ENCODE measurements around the gene STRIP1.
"Not testable (repeated sequence)": the region's sequence is repeated elsewhere in the genome, so short reads cannot be mapped to it uniquely, and the experiment has no call there.

Gene STRIP1

DNA sequence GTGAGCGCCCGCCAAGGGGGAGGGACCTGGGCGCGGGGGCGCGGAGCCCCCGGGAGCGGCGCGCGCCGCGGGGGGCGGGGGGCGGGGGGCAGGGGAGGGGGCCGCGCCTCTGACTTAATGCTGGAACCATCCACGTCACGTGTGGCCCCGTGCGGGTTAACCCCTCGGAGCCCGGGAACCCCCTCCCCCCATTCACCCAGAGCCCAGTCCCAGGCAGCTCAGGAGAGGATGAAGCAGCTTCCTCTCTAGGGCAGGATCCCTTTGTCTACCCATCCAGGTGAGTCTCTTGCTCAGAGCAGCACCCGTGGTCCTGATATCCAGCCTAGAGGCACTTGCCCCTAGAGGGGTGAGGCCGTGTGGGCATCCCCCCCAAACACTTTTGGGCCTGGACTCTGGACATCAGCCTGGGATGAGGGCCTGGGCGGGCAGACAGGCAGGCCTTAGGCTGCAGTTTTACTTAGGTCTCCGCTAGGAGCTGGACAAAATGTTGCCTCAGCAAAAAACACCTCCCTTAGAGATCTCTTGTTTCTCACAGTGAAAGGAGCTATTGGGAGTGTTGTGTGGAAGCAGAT, 36.3 kb downstream of the STRIP1 start, which contains the start of gene ALX3:
TSS of gene ALX3 (minus strand) at position 2 of the 572 bp plus-strand sequence. CDS start 60 bp downstream, outside the sequence.
- no peak for DNase-seq

DNA sequence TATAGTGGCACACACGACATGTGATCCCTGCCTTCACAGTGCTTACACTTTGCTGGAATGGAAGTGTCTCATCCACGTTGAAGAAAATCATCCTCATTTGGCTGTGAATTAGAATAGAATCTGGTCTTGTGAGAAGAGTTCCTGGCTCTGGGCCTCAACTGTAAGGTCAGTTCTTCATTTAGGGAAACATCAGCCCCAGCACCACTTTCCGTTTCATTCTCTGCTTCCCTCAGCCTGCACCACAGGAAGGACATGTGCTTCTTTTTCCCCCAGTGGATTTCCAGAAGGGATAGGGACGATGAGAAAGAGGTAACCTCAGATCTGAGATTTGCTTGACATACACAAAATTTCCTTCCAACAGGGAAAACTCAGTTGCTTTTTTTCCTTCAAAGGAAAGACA, 39.7 kb downstream of the STRIP1 start:
- no peak for DNase-seq

DNA sequence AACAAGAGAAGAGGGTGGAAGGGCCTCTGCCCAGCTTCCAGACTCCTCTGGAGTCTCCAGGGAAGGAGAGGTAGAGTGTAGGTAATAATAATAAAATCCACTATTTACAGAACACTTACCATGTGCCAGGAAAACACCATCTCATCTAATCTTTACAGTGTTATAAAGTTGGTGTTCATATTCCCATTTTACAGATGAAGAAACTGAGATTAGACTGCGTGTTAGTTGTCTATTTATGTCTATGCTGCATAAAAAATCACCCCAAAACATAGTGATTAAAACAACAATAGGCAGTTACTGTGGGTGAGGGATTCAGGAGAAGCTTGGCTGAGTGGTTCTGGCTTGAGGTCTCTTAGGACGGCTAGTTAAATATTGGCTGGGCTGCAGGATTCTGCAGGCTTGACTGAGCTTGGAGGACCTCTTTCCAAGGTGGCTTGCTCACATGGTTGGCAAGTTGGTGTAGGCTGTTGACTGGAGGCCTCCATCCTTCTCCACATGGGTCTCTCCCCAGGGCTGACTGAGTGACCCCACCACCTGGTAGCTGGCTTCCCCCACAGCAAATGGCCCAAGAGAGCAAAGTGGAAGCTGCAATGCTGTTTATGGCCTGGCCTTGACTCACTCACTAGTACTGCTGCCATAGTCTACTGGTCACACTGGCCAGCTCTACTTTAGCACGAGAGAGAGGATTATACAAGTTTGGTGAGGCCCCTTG, 42.5 kb downstream of the STRIP1 start:
- DNase-seq: no peak

DNA sequence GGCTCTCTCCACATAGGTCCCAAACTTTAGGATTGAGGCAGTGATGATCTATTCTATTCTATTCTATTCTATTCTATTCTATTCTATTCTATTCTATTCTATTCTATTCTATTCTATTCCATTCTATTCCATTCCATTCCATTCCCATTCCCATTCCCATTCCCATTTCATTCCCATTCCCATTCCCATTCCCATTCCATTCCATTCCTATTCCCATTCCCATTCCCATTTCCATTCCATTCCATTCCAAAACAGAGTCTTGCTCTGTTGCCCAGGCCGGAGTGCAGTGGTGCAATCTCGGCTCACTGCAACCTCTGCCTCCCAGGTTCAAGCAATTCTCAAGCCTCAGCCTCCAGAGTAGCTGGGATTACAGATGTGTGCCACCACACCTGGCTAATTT, 45.6 kb downstream of the STRIP1 start:
- not testable (repeated sequence) for DNase-seq

DNA sequence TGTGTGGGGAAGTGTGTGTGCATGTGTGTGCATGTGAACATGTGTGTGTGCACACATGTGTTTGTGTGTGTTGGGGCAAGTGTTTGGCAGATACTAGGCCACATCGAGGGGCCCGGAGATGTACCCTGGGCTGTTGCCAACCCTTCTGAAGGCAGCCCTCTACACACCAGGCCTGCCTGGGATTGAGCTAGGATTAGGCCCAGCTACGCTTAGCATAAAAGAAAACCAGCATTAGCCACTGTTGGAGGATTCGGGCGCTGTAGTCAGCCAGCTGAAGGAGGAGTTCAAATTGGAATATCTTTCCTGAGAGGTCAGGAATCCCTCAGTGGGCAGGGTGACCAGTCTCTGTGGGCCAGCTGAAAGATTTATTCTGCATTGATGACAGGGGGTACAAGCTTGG, 46.6 kb downstream of the STRIP1 start:
- no peak for DNase-seq

DNA sequence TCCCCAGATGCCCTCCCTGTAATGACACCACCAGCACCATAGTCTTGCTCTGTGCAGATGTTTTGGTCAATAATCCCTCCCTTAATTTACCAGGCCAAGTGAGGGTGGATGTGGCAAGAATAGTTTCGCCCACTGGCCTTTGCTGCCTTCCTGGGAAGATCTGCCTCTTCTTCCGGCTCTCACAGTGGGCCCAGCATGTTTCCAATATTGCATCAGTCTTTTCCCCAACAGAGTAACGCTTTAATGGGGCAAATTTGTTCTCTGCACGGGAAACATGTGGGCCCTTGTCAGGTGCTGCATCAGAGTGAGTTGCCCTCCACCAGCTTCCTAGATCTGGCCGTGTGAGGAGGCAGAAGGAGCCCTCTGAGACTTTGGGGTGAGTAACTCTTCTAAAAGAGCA, 48.1 kb downstream of the STRIP1 start:
- DNase-seq: no peak

DNA sequence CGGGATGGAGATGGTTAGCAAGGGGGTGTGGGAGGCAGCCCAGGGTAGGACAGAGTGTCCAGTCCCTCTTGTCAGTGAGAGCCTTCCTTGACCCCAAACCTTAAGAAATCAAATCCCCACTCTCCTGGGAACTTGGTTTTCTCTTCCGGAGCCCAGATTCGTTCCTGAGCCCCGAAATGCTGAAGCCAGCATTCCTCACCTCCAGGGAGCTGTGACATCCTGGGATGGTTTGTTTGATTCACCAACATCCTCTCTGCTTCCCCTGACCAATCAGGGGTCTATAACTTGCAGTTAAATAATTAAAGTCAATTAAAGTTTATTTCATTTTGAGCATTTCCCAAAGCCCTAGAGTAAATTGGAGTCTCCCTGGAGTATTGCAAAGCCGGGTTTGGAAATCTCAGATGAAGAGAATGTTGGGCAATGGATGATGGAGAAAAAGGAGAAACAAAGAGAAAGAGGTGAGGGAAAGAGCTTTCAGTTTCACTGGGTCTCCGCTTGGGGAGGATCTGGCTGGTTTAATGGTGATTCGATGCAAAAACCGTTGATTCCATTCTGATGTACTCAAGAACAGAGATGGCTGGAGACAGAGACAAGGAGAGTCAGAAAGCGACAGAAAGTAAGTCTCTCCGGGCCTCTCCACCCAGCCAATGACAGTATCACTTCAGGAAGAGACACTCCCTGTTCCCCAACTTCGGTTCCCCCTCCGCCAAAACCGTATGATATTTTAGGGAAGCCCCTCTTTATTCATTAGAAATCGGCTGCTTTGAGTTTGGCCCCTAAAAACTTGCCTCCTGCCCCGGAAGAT, 48.8 kb downstream of the STRIP1 start:
- DNase-seq: no peak

DNA sequence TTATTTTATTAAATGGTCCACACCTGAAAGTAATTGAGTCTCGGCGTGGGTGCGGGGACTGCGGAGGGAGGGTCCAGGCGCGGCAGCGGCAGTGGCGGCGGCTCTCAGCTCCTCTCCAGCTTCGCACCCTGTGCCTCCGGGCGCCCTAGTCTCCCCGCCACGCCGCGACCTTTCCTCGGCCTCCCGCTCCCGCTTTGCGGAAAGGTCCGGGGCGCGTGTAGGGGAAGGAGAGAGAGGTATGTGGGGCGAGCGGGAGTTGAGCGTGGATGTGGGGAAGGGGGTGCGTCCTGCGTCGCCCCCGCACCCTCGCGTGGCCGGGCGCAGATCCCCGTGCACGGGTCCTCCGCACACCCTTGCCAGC, 49.4 kb downstream of the STRIP1 start:
- DNase-seq: no peak

DNA sequence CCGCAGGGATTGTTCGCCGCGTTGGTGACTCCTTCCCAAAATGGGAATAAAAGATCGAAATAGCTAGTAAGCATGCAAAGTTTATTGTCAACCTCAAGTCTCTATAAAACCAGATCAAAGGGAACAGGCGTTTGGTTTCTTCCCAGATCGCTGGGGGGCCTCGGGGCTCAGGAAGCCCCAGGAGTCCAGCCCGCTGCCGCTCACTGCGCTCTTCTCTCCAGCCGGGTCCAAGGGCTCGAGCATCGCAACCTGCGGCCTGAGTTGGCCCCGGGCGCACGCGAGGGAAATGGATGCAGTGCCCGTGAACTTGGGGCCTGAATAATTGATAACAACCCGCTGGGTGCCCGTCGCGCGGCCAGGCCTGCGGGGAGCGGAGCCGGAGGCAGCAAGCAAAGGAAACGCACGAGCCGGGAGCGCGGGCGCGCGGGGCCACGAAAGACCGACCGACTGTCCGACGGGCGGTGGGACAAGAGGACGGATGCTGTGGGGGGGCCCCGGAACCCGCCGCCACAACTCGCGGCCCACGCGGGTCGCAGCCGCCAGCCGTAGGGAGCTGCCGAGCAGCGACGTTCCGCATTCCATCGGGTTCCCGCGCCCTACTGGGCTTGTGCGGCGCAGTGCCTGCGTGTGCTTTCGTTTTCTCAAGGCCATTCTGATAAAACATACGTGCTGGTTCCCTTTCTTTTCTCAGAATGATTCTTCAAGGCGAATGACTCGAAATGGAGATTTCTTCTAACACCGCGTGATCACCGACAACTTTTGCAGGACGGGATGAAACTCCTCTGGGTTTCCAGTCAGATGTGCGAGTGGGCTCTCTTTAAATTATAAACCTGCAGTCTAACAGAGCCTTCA, 50.0 kb downstream of the STRIP1 start:
- peak; percentile 72 for DNase-seq

DNA sequence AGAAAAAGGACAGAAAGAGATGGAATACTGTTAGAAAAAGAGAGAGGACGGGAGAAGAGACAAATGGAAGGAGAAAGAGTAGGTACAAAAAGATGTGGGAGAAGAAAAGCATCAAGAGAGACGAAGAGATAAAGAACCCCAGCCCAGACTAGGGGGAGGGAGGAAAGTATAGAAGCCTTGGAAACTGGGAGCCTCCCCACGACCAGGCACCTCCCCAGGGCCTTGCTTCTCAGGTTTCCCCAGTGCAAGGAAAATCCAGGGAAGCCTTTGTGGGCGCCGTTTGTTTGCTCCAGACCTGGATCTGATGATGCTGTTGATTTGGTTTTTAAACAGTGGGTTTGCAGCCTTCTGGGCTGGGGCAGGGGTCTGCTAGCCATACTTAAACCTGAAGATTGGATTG, 51.2 kb downstream of the STRIP1 start:
- no peak for DNase-seq

DNA sequence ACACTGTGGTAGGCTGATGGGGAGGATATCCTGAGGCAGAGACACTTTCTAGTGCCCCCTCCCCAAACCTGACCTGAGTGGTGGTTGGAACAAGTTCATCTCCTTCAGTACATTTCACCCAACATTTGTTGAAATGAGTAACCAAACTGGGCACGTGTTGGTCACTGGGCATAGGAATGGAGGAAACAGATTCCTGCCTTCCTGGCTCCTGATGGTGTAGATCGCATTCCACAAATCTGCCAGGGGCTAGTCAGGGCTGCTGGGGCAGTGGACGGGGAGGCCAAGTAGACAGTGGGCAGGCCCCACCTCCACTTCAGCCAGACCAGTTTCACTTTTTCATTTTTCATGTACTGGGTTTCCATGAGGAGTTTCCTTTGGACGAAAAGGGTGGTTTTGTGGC, 52.5 kb downstream of the STRIP1 start:
- no peak for DNase-seq

DNA sequence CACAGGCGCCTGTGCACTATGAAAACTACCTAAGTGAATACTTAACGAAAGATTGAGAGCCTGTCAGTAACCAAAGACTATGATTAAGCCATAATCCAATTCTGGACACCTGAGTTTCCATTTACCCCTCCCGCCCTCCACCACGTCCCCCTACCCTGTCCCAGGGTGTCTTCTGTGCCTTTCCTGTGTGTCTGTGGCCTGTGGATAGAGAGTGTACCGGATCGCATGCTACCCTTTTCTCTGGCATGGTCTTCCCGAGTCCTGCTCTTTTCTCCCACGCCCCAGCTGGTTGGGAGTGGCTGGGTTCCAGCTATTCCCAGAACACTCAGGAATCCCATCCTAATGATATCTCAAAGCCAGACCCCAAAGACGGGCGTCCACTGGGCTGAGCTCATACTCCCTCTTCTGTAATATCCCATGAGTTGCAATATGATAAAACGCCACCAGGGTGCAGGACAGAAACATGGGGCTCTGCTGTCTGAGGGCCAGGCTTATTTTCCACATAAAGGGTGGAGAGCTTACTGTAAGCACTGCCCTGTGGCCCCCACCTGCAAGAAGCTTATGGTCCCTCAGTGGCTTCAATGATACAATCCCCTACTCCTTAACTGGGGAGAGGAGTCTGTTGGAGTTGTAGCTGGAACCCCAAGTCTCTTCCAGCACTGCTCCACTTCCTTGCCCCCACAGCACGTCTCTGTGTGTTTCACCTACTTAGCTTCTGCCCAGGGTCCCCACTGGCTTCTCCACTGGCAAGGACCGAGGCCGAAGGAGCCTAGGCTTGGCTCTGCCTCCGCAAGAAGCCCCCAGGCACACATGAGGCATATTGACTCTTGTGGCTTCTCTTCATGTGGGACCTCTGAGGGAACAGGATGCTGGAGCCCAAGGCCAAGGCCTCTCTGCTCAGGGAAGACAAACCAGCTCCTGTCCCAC, 53.7 kb downstream of the STRIP1 start:
- DNase-seq: peak; percentile 66

DNA sequence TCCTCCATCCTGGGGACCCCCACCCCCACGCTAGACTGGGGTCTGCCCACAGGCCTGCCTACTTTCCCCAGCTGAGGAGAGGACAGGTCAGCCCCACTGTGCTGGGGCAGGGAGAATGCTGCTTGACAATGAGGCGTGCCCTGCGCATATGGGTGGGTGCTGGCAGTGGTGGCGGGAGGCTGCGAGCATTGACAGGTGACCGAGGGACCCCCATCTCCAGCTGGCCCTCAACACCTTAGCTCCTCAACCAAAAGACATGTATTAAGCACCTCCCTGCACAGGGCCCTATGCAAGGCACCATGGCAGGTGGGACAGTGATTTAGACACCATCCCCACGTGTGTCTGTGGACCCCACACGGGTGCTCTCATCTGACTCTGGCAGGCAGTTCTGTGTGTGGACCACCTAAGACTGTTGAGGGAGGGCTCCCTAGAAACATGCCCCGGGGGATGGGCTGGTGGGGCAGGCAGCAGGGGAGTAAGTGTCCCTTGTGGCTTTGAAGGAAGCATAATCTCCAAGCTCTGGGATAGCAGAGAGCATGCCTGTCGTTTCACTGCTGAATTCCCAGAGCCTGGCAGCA, 54.4 kb downstream of the STRIP1 start:
- DNase-seq: no peak

DNA sequence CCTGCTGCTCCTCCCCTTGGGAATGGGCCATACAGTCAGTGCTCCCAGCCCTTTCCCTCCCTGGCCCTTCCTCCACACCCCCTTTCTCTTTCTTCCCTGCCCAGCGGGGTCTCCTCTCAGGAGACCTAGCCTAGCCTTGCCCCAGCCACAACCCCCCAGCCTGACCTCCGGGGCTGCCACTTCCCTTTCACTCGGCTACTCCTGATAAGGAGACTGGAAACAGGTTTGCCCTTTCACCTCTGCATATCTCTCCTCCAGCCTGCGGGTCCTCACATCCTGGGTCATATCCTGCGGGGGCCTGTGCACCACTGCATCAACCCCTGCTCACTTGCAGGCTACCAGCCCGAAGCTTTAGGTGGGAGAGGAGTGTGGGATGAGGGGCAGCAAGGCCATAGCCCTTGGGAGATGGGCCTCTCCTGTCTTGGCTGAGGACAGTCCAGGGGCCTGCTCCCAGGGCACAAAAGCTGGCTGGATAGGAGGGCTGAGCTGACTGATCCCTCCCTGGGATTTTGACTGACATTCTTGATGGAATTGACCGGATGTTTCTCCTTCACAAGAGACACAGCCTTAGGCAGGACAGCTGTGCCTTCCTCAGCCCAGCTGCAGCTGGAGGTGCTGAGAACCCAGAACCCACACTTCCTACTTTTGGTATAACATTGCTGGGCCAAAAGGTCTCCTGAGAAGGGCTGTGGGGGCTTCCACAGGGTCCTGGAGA, 55.3 kb downstream of the STRIP1 start:
- DNase-seq: no peak

DNA sequence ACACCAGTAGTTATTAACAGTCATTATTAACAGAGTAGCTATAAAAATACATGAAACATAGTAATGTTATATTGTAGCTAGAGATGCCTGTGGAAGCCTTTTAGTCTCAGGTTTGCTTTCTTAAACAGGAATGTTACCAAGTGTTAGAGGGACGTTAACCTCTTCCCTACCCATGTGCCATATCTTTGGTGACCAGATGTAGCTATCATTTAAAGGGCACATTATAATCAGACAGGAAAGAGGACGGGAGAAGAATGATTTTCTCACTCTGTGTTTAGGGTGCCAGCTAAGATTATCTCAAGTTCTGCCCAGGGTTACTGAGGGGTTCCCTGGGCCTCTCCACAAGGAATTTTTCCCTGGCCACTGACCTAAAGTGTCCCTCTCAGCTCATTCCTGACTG, 57.0 kb downstream of the STRIP1 start:
- no peak for DNase-seq

DNA sequence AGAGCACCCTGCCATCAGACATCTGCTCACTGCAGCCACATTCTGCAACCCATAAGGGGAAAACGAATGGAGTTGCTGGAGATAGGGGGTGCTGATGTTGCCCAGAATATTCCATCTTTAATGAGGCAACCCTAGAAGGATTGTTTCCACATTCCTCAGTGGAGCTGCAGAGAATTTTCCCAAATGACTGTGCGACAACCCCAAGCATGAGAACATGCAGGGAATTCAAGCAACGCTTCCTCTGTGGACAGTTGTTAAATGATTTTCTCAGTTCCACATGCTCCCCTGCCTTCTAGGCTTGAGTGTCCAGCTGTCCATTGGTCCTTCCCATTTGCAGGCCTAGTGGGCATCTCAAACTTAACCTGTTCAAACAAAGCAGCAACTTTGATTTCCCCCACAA, 57.4 kb downstream of the STRIP1 start:
- no peak for DNase-seq

DNA sequence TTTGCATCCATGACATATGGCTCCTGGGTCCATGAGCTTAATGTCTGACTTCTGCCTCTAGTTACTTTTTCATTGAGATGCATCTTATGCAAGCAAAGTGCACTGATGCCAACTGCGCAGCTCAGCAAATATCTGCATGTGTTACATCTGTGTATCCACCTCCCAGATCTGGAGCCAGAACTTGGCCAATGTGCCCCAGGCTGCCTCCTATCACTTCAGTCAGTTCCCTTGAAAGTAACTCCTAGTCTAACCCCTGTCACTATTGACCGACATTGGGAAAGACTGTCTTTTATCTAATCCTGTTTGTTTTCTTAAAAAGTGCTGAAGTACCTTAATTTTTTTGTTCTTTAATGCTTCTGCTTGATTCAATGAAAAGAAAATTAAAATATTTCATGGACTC, 58.6 kb downstream of the STRIP1 start:
- no peak for DNase-seq

DNA sequence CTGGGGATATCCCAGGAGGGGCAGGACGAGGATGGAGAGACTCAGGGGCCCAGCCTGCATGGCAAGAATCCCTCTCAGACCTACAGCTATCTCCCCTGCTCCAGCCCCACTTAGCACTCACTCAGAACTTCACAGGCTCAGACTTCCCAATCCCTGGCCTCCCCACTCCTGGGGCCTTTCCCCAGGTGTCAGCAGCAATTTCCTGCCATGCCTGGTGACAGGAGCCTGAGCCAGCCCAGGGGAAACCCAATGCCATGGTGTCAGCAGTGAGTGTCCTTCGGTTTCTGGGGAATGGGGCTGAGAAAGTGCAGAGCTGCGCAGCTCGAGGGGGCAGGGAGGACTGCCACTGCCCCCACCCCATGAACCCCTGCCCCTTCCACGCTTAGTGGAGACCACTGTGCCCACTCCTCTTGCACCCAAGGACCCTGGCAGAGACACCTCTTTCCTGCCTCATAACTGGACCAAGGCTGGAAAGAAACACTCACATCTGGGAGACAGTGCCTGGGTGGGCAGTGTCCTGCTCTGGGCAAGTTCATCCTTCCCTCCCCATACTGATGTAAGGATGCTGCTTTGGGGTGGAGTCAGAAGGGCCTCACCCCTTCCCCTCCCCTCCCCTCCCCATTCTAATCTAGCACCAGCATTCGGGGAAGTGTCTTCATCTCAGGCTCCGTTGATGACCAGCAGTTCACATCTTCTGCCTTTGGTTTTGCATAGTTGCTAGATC, 60.7 kb downstream of the STRIP1 start:
- DNase-seq: no peak

DNA sequence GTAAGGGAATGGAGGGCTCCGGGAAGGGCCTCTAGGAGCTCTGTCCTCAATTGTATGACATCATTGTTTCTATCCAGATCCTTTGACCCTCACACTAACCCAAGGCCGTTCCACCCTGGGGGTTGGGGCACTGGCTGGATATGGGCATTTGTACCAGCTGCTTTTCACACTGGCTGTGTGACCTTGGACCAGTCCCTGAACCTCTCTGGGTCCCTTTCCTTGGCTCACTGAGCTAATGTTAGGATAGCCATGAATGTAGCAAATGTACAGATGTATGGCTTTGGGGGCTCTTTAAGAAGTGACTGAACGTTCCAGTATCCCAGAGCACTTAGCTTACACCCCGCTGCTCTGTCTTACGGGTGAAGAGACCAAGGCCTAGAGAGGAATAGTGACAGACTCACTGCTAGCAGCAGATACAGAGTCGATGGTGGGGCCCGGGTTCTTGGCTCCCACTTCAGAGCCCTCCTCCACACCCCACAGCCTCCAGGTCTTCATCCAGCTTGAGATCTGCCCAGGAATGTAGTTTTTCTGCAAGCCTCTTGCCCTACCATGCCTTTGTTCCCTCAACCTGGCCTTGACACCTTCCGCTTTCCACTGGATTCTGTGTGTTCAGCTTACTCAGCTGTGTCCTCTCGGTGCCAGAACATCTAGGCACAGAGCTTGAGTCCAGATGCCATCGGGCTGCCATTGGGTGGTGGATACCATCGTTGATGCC, 63.2 kb downstream of the STRIP1 start:
- DNase-seq: no peak

All from activated CD8-positive, alpha-beta memory T cell treated with anti-CD3 and anti-CD28 coated beads, Interleukin-2, amount 50 U/mL, for 48 hours (primary cell).